D721Med (cell line): Measurements from ENCODE around the gene NNT.
"Not testable (repeated sequence)": the region's sequence is repeated elsewhere in the genome, so short reads cannot be mapped to it uniquely, and the experiment has no call there.

Experiments
- DNase-seq: peaks from one replicate; pipeline ENCODE4 v3.0.0; 2011; ENCODE audit warnings: low spot score; ENCODE audit not compliant: insufficient read length
- FAIRE-seq: peaks from 2 replicates; lab custom pipeline; 2011; peaks lifted over from hg19 to GRCh38; lab: Jason Lieb, UNC
- TF ChIP-seq, protein P1 (sequence below): IDR thresholded peaks from 2 replicates; pipeline ENCODE4 v1.5.1; 2012; ENCODE audit warnings: mild to moderate bottlenecking, control low read depth; ENCODE audit not compliant: insufficient read depth; ENCODE audit errors: missing control alignments

NNT gene

DNA sequence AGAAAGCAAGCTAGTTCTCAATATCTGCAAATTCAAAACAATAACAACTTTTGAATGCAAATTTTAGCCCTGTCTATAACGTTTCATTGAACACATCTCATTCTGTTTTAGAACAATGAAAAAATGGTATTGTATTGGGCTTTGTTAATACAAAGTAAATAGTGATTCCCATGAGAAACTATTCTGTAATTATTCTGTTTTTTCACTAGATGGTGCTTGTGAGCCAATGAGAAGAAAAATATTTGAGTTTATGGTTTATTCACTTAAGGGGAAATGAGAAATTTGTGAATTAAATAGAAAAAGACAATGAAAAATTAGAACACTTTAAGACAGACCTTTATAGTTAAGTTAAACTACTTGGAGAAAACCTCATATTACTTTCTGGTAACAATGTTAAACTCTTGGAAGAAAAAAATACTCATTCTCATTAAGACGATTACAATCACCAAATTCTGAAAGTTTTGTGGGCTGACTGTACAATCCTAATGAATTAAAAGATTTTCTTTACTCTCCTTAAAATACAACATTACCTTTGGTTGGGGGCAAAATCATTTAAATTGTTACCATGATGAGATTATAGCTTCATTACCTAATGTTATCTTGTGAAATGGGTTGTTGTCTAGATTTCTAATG is 127.0 kb downstream of the NNT start:
- FAIRE-seq: peak; percentile 87
- TF ChIP-seq, protein P1, sequence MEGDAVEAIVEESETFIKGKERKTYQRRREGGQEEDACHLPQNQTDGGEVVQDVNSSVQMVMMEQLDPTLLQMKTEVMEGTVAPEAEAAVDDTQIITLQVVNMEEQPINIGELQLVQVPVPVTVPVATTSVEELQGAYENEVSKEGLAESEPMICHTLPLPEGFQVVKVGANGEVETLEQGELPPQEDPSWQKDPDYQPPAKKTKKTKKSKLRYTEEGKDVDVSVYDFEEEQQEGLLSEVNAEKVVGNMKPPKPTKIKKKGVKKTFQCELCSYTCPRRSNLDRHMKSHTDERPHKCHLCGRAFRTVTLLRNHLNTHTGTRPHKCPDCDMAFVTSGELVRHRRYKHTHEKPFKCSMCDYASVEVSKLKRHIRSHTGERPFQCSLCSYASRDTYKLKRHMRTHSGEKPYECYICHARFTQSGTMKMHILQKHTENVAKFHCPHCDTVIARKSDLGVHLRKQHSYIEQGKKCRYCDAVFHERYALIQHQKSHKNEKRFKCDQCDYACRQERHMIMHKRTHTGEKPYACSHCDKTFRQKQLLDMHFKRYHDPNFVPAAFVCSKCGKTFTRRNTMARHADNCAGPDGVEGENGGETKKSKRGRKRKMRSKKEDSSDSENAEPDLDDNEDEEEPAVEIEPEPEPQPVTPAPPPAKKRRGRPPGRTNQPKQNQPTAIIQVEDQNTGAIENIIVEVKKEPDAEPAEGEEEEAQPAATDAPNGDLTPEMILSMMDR: peak; percentile 70
- DNase-seq: no peak

DNA sequence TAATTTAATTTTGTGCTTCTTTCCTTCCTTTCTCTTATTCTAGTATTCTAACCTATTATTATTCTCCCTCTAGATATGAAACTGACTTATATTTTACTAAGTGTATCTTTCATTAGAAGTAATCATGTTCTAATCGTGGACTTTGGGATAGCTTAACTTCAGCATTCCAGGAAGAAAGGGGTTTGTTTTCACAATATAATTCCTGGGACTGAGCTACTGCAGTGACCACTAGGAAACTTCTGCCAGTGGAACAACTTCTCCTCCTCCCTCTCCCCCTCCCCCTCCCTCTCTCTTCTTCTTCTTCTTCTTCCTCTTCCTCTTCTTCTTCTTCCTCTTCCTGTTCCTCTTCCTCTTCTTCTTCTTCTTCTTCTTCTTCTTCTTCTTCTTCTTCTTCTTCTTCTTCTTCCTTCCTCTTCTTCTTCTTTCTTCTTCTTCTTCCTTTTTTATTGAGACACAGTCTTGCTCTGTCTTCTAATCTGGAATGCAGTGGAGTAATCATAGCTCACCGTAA is 127.9 kb downstream of the NNT start:
- FAIRE-seq: no peak
- TF ChIP-seq, protein P1: no peak
- DNase-seq: no peak

DNA sequence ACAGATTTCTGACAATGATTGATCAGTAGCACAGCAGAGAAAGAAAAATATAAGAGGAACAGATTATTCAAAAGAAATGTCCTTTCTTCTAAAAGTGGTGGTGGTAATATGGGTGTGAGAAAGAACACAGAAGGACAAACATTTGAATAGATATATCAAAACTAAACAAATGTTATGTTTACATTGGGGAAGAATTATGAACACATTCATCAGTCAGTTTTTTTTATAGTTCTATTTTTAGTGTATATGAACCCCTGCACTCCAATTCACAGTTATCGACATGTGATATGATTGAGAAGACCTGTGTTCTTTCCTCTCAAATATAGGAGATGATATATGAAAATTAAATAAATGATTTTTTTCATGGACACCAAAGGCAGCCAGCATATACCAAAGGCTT is 128.6 kb downstream of the NNT start:
- TF ChIP-seq, protein P1: no peak
- DNase-seq (no peak), FAIRE-seq (no peak)

DNA sequence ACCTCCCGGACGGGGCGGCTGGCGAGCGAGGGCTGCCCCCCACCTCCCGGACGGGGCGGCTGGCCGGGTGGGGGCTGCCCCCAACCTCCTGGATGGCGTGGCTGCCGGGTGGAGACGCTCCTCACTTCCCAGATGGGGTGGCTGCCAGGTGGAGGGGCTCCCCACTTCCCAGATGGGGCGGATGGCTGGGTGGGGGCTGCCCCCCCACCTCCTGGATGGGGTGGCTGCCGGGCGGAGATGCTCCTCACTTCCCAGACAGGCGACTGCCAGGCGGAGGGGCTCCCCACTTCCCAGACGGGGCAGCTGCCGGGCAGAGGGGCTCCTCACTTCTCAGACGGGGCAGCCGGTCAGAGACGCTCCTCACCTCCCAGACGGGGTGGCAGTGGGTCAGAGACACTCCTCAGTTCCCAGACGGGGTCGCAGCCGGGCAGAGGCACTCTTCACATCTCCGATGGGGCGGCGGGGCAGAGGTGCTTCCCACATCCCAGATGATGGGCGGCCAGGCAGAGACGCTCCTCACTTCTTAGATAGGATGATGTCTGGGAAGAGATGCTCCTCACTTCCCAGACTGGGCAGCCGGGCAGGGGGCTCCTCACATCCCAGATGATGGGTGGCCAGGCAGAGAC is 143.1 kb downstream of the NNT start:
- not testable (repeated sequence) for DNase-seq, FAIRE-seq

DNA sequence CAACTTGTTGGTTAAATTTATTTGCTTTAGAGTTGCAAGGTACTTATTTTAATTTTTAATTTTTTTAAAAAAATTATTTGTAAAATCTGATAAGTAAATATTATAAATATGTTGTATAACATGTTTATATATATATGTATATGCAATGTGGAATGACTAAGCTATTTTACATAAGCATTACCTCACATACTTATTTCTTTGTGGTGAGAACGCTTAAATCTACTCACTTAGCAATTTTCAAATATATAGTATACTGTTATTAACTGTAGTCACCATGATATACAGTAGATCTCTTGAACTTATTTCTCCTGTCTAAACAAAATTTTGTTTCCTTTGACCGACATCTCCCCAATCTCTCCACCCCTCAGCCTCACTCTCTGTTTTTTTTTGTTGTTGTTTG is 147.8 kb downstream of the NNT start:
- no peak for DNase-seq
- no peak for FAIRE-seq

DNA sequence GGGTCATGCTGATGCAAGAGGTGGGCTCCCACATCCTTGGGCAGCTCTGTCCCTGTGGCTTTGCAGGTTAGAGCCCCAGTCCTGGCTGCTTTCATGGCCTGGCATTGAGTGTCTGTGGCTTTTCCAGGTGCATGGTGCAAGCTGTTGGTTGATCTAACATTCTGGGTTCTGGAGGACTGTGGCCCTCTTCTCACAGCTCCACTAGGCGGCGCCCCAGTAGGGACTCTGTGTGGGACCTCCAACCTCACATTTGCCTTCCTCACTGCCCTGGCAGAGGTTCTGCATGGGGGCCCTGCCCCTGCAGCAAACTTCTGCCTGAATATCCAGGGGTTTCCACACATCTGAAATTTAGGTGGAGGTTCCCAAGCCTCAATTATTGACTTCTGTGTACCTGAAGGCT is 150.1 kb downstream of the NNT start:
- no peak for FAIRE-seq
- no peak for DNase-seq
- TF ChIP-seq, protein P1: no peak

More for the DNA sequence above, 147.8 kb downstream of the NNT start:
- TF ChIP-seq, protein P1: no peak
